ENCODE results near the gene CABYR. TPM values are rescaled to one million over a fixed set of nuclear protein-coding genes. Genes with fewer than 3 reads are reported as not detected.

Gene CABYR
- total and polyA plus RNA-seq, 2 of the 13 experiments (the other 11 are each of a cell fraction or from before 2014, with no cell fraction given), result 0.71 to 0.88 TPM

DNA sequence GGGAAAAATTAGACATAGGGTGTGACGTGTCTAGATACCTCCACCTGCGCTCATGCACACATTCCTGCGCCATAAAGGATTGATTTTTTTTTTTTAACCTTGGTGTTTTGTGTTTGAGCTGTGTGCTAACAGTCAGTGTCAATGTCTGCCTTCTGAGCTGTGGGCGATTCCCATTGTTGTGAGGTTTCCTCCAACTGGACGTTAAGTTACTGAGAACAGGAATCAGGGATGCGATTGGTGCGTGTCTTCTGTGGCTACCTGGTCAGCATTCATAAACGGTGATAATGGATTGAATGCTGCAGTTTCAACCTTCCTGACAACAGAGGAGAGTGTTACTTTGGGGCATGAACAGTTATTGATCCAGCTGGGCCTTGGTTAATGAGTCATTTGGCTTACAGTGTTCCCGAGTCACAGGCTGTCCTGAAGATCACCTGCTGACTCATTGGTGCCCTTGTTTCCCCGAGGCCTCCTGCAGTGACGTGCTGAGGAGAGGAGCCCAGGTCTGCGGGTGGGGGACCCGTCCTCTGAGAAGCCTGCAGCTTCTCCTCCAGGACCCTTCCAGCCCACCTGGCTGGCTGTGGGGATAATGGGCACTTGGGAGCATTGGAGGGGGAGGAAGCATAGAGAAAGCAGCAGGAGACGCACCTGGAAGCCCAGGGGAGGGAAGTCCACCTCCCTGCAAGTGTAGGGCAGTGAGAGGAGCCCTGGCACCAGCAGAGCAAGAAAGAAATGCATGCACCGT is 25.8 kb upstream of the CABYR start (continued):
- TF ChIP-seq, protein P1, sequence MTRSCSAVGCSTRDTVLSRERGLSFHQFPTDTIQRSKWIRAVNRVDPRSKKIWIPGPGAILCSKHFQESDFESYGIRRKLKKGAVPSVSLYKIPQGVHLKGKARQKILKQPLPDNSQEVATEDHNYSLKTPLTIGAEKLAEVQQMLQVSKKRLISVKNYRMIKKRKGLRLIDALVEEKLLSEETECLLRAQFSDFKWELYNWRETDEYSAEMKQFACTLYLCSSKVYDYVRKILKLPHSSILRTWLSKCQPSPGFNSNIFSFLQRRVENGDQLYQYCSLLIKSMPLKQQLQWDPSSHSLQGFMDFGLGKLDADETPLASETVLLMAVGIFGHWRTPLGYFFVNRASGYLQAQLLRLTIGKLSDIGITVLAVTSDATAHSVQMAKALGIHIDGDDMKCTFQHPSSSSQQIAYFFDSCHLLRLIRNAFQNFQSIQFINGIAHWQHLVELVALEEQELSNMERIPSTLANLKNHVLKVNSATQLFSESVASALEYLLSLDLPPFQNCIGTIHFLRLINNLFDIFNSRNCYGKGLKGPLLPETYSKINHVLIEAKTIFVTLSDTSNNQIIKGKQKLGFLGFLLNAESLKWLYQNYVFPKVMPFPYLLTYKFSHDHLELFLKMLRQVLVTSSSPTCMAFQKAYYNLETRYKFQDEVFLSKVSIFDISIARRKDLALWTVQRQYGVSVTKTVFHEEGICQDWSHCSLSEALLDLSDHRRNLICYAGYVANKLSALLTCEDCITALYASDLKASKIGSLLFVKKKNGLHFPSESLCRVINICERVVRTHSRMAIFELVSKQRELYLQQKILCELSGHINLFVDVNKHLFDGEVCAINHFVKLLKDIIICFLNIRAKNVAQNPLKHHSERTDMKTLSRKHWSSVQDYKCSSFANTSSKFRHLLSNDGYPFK (CRISPR knock-in tag; IDR thresholded peaks at IDR 0.05; ENCODE audit: borderline replicate concordance), result no peak
- no peak for TF ChIP-seq STAT5B (CRISPR knock-in tag; IDR thresholded peaks at IDR 0.05)
- 0 out of 2 replicates have a peak, but pooled peaks have one; percentile 67 for TF ChIP-seq SNAPC2 (CRISPR knock-in tag; IDR thresholded peaks at IDR 0.05)
- no peak for TF ChIP-seq MTF1 (CRISPR knock-in tag; IDR thresholded peaks at IDR 0.05)
- TF ChIP-seq, protein P2, sequence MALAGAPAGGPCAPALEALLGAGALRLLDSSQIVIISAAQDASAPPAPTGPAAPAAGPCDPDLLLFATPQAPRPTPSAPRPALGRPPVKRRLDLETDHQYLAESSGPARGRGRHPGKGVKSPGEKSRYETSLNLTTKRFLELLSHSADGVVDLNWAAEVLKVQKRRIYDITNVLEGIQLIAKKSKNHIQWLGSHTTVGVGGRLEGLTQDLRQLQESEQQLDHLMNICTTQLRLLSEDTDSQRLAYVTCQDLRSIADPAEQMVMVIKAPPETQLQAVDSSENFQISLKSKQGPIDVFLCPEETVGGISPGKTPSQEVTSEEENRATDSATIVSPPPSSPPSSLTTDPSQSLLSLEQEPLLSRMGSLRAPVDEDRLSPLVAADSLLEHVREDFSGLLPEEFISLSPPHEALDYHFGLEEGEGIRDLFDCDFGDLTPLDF (CRISPR knock-in tag; IDR thresholded peaks at IDR 0.05), result no peak
- TF ChIP-seq RBM22 (optimal IDR thresholded peaks at IDR 0.05; ENCODE audit: low read length), result no peak
- TF ChIP-seq SSRP1 (CRISPR knock-in tag; IDR thresholded peaks at IDR 0.05), result 0 out of 2 replicates have a peak, but pooled peaks have one; percentile 51
- TF ChIP-seq MXD4 (CRISPR knock-in tag; IDR thresholded peaks at IDR 0.05), result peak; percentile 52; the same call in 1 of the 2 replicates
- TF ChIP-seq, protein P3, sequence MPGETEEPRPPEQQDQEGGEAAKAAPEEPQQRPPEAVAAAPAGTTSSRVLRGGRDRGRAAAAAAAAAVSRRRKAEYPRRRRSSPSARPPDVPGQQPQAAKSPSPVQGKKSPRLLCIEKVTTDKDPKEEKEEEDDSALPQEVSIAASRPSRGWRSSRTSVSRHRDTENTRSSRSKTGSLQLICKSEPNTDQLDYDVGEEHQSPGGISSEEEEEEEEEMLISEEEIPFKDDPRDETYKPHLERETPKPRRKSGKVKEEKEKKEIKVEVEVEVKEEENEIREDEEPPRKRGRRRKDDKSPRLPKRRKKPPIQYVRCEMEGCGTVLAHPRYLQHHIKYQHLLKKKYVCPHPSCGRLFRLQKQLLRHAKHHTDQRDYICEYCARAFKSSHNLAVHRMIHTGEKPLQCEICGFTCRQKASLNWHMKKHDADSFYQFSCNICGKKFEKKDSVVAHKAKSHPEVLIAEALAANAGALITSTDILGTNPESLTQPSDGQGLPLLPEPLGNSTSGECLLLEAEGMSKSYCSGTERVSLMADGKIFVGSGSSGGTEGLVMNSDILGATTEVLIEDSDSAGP (CRISPR knock-in tag; IDR thresholded peaks at IDR 0.05; ENCODE audit: borderline replicate concordance), result peak; percentile 40; the same call in 1 of the 2 replicates
- no peak for TF ChIP-seq PCBP1 (IDR thresholded peaks at IDR 0.05; ENCODE audit: borderline replicate concordance, low read depth, low read length)
- TF ChIP-seq, protein P4, sequence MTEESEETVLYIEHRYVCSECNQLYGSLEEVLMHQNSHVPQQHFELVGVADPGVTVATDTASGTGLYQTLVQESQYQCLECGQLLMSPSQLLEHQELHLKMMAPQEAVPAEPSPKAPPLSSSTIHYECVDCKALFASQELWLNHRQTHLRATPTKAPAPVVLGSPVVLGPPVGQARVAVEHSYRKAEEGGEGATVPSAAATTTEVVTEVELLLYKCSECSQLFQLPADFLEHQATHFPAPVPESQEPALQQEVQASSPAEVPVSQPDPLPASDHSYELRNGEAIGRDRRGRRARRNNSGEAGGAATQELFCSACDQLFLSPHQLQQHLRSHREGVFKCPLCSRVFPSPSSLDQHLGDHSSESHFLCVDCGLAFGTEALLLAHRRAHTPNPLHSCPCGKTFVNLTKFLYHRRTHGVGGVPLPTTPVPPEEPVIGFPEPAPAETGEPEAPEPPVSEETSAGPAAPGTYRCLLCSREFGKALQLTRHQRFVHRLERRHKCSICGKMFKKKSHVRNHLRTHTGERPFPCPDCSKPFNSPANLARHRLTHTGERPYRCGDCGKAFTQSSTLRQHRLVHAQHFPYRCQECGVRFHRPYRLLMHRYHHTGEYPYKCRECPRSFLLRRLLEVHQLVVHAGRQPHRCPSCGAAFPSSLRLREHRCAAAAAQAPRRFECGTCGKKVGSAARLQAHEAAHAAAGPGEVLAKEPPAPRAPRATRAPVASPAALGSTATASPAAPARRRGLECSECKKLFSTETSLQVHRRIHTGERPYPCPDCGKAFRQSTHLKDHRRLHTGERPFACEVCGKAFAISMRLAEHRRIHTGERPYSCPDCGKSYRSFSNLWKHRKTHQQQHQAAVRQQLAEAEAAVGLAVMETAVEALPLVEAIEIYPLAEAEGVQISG (CRISPR knock-in tag; IDR thresholded peaks at IDR 0.05), result peak; percentile 72
- TF ChIP-seq, protein P5, sequence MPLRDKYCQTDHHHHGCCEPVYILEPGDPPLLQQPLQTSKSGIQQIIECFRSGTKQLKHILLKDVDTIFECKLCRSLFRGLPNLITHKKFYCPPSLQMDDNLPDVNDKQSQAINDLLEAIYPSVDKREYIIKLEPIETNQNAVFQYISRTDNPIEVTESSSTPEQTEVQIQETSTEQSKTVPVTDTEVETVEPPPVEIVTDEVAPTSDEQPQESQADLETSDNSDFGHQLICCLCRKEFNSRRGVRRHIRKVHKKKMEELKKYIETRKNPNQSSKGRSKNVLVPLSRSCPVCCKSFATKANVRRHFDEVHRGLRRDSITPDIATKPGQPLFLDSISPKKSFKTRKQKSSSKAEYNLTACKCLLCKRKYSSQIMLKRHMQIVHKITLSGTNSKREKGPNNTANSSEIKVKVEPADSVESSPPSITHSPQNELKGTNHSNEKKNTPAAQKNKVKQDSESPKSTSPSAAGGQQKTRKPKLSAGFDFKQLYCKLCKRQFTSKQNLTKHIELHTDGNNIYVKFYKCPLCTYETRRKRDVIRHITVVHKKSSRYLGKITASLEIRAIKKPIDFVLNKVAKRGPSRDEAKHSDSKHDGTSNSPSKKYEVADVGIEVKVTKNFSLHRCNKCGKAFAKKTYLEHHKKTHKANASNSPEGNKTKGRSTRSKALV (CRISPR knock-in tag; IDR thresholded peaks at IDR 0.05), result no peak
- TF ChIP-seq SIN3B (IDR thresholded peaks at IDR 0.05; ENCODE audit: low read length), result no peak
- peak; percentile 42; the same call in 1 of the 2 replicates for TF ChIP-seq ZMYM2 (CRISPR knock-in tag; IDR thresholded peaks at IDR 0.05)
- TF ChIP-seq, protein P6, sequence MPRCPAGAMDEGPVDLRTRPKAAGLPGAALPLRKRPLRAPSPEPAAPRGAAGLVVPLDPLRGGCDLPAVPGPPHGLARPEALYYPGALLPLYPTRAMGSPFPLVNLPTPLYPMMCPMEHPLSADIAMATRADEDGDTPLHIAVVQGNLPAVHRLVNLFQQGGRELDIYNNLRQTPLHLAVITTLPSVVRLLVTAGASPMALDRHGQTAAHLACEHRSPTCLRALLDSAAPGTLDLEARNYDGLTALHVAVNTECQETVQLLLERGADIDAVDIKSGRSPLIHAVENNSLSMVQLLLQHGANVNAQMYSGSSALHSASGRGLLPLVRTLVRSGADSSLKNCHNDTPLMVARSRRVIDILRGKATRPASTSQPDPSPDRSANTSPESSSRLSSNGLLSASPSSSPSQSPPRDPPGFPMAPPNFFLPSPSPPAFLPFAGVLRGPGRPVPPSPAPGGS (CRISPR knock-in tag; IDR thresholded peaks at IDR 0.05), result no peak
- no peak for TF ChIP-seq REPIN1 (CRISPR knock-in tag; IDR thresholded peaks at IDR 0.05; ENCODE audit: borderline replicate concordance, low read depth)
- TF ChIP-seq KDM4B (CRISPR knock-in tag; IDR thresholded peaks at IDR 0.05), result peak; percentile 46; the same call in 1 of the 2 replicates

All from HepG2 (cell line).